HCT116 (cell line): ENCODE results near the gene DNAAF6.
"Not testable (repeated sequence)": the region's sequence is repeated elsewhere in the genome, so short reads cannot be mapped to it uniquely, and the experiment has no call there.

ENCODE experiments used
- ATF3 ChIP-seq: IDR thresholded peaks from 2 replicates; pipeline ENCODE4 v1.6.1; 2012
- CEBPB ChIP-seq: IDR thresholded peaks from 2 replicates; pipeline ENCODE4 v1.6.1; 2012; ENCODE audit warnings: low read depth
- CTCF ChIP-seq, 3 experiments: fragments of 200-600 bp in 1 of 3; sonication (generic) in 1 of 3; IDR thresholded peaks in 2 of 3; conservative IDR thresholded peaks in 1 of 3; 2 replicates each; pipeline ENCODE4 v1.5.1; 2012 to 2017; ENCODE audit warnings: low read depth in 2 of 3, low read length in 2 of 3, antibody characterized with exemption in 1 of 3, borderline replicate concordance in 1 of 3, control low read depth in 1 of 3, mild to moderate bottlenecking in 1 of 3, mixed read lengths in 1 of 3, mixed run types in 1 of 3, moderate library complexity in 1 of 3; ENCODE audit not compliant: insufficient read depth in 1 of 3
- EGR1 ChIP-seq: IDR thresholded peaks from 2 replicates; pipeline ENCODE4 v1.6.1; 2012; ENCODE audit warnings: low read depth
- FOSL1 ChIP-seq: IDR thresholded peaks from 2 replicates; pipeline ENCODE4 v1.6.1; 2012; ENCODE audit warnings: low read depth
- JUND ChIP-seq: IDR thresholded peaks from 2 replicates; pipeline ENCODE4 v1.6.1; 2012
- MAX ChIP-seq: IDR thresholded peaks from 2 replicates; pipeline ENCODE4 v1.6.1; 2012
- SIN3A ChIP-seq: IDR thresholded peaks from 2 replicates; pipeline ENCODE4 v1.6.1; 2012; ENCODE audit warnings: low read depth

- TF ChIP-seq JUND; CTCF (IDR thresholded peaks at IDR 0.05 in 2 of 3, conservative IDR thresholded peaks at IDR 0.05 in 1 of 3; ENCODE audit: borderline replicate concordance in 1 of 3, insufficient read depth in 1 of 3, low read depth in 2 of 3, low read length in 2 of 3); SIN3A; CEBPB; EGR1; ATF3; MAX; FOSL1: not testable (repeated sequence)
Measured at GRCh38 chrX:107157618-107158017, 48.8 kb upstream of the DNAAF6 start.
